NCI-H510A (cell line): Measurements from ENCODE around the gene CAPZB.
A peak's percentile ranks its signal among the peaks of the same experiment; 100 is the strongest.

Experiments used
- DNase-seq: peaks from one replicate; lab custom pipeline; 2025; lab: John Stamatoyannopoulos, UW

Gene CAPZB

GRCh38 chr1:19405761-19406487, 79.4 kb downstream of the CAPZB start:
- peak; percentile 86 for DNase-seq

- peak; percentile 75 for DNase-seq
Observed at GRCh38 chr1:19405195-19405760, 80.1 kb downstream of the CAPZB start.

- DNase-seq = no peak
Observed at GRCh38 chr1:19404748-19405147, 80.6 kb downstream of the CAPZB start.

- DNase-seq = no peak
Observed at GRCh38 chr1:19403256-19403655, 82.1 kb downstream of the CAPZB start.

- no peak for DNase-seq
Observed at GRCh38 chr1:19402031-19402813, 83.1 kb downstream of the CAPZB start.

- DNase-seq = no peak
Observed at GRCh38 chr1:19401535-19401889, 83.8 kb downstream of the CAPZB start.

- no peak for DNase-seq
Observed at GRCh38 chr1:19400875-19401534, 84.3 kb downstream of the CAPZB start.

- DNase-seq = no peak
Observed at GRCh38 chr1:19400192-19400611, 85.1 kb downstream of the CAPZB start.

- DNase-seq = no peak
Observed at GRCh38 chr1:19398309-19398760, 87.0 kb downstream of the CAPZB start.

- DNase-seq = no peak
Observed at GRCh38 chr1:19397217-19397945, 88.0 kb downstream of the CAPZB start.

- DNase-seq = no peak
Observed at GRCh38 chr1:19396280-19396679, 89.1 kb downstream of the CAPZB start.

- no peak for DNase-seq
Observed at GRCh38 chr1:19395678-19396192, 89.6 kb downstream of the CAPZB start.

GRCh38 chr1:19393046-19393445, 92.3 kb downstream of the CAPZB start:
- no peak for DNase-seq

GRCh38 chr1:19392221-19392620, 93.1 kb downstream of the CAPZB start:
- no peak for DNase-seq

GRCh38 chr1:19391596-19391981, 93.8 kb downstream of the CAPZB start:
- DNase-seq = no peak

- DNase-seq = no peak
Observed at GRCh38 chr1:19390901-19391595, 94.3 kb downstream of the CAPZB start.

- DNase-seq = no peak
Observed at GRCh38 chr1:19390166-19390850, 95.0 kb downstream of the CAPZB start.

GRCh38 chr1:19388980-19389379, 96.4 kb downstream of the CAPZB start:
- no peak for DNase-seq

- DNase-seq = no peak
Observed at GRCh38 chr1:19387045-19387467, 98.3 kb downstream of the CAPZB start.

GRCh38 chr1:19385869-19386591, 99.3 kb downstream of the CAPZB start:
- no peak for DNase-seq
